HG02610 (cell line): ENCODE data around the gene SOWAHD.
A peak's percentile ranks its signal among the peaks of the same experiment; 100 is the strongest.
"Not testable (repeated sequence)": the region's sequence is repeated elsewhere in the genome, so short reads cannot be mapped to it uniquely, and the experiment has no call there.

Source experiments
- ATAC-seq: cut with Tn5 transposase; IDR thresholded peaks from one replicate; pipeline ENCODE4 v1.9.1; 2021; ENCODE audit warnings: mild to moderate bottlenecking, moderate library complexity; ENCODE audit not compliant: unreplicated experiment

The SOWAHD gene, protein sequence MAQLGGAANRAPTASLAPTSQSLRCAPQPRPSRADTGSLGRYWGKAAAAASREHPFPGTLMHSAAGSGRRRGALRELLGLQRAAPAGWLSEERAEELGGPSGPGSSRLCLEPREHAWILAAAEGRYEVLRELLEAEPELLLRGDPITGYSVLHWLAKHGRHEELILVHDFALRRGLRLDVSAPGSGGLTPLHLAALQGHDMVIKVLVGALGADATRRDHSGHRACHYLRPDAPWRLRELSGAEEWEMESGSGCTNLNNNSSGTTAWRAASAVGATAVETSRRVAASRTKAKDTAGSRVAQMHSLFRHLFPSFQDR

DNA sequence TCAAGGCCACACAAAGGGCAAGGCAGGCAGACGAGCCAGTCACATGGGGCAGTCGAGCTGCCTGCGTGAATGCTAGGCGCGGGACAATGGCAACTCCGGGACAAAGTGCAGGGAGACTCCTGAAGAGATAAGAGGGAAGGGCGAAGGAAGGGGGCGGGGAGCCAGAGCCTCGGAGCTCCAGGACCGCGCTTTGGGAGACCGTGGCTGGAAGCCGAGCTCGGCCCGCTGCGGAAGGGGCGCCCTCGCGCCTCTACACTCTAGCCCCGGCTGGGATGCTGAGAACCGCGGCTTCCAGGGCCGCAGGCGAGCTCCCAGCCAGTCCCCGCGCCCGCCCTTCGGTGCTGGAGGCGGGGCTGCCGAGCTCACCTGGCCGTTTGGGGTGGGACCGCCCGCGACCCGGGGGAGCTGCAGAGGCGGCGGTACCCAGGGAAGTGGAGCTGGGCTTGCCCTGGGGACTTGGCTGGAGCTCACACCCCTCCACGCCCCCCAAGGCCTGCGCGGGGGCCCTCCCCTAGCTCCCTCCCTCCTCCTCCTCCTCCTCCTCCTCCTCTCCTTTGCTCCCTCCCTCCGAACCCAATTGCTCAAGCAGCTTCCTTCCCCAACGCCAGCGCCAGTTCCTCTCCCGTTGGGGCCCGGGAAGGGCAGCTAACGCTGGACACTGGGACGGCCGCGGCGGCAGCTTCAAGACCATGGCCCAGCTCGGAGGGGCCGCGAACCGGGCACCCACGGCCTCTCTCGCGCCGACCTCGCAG is at the start of gene SOWAHD:
Gene SOWAHD, plus strand, starts transcription at position 610 of the 752 bp plus-strand sequence. Its CDS starts 80 bp downstream, at position 690.
- no peak for ATAC-seq

DNA sequence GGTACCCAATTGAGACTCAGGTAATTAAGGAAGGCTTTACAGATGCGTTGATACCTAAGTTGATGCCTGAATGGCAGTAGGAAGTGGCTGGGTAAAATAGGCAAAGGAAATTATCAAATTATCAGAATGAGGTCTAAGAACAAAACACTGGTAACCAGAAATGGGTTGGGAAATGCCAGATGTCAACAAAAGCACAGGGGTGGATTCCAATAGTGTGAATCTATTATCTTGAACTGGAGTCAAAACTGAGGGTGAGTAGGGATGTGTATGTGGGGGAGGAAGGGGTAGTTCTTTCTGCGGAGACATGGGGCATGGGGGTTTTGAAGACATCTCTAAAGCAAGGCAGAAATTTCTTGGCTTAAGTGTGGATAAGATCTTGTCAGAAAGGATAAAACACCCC is 49.5 kb upstream of the SOWAHD start:
- no peak for ATAC-seq

DNA sequence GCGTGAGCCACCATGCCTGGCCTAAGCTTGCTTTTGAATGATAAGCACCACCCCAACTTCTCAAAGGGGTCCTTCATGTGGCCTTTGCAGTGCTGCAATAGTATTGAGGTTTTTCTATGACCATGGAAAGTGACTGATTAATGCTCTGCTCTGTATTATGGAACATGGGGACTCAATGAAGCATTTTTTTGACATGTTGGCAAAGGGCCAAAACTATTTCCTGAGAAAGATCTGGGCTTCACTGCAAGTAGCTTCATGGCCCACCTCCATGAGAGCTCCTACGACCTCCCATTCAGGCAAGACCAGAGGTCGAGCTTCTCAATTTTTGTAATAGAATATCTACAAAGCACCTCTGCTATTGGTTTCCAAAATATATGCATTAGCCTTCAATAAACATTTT is 48.8 kb upstream of the SOWAHD start:
- ATAC-seq, result no peak

DNA sequence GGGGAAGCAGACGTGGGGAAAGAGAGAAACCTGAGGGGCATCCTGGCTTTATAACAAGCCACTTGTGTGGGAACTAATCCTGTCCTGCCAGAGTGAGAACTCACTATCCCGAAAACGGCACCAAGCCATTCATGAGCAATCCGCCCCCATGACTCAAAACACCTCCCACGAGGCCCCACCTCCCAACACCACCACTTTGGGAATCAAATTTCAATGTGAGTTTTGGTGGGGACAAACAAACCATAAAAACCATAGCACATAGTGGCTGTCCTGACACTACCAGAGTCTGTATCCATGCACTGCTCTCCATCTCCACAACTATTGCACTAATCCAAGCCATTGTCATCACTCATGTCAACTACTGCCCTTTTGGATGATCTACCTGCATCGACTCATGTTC is 36.9 kb upstream of the SOWAHD start:
- no peak for ATAC-seq

DNA sequence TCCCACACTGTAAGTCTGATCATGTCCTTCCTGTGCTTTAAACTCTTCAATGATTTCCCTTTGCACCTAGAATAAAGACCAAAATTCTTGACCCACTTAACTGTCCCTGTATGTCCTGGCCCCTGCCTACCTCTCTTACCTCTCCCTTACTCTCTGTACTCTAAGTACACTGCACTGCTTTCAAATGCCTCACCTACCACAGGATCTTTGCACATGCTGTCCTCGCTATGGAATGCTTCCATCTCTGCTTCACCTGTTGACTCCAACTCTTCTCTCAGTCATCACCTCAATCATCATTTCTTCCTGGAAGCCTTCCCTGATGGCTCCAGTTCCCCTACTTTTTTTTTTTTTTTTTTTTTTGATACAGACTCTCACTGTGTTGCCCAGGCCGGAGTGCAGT is 36.5 kb upstream of the SOWAHD start:
- no peak for ATAC-seq

DNA sequence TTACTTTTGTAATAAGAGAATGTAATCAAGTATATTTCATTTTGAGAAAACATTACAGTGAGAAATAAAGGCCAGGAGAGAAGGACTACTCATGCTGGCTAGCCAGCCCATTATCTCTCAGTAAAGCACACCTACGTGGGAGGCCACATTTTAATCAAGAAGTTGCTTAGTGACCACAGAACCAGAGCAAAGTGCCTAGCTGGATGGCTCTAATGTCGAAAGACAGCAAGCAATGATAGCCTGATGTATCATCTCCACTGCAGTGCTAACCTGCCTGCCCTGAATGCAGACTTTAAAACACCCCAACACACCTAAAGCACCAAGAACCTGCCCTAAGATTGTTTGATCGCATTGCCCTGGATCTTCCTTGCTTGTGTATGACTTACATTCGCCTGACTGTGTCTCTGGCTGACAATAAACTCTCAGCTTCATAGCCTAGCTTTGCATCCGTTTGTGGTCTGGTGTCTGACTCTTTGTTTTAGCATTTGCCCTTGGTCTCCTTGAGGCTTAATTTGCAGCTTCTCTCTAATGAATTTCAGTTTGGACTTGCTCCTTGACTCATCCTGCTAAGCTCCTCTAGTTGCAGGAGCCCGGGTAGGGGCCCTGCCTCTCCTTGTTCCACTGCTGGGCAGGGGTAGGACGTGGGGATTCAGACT is 31.4 kb upstream of the SOWAHD start:
- no peak for ATAC-seq

DNA sequence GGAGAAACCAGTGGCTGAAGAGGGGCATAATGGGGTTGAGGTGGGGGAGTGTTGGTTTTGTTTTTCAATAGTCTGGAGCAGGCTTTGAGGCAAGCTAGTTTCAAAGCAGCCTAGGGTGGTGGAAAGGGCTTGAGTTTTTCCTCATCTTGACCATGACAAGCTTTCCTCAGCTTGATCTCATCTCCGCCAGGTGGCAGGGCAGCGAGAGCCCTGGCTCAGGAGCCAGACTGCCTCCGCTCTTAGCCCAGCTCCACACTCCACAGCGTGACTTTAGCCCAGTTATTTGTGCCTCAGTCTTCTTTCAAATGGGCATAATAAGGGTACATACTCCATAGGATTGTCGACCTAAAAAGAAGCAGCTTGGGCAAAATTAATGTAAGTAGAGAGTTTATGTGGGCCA is 29.9 kb upstream of the SOWAHD start:
- no peak for ATAC-seq

DNA sequence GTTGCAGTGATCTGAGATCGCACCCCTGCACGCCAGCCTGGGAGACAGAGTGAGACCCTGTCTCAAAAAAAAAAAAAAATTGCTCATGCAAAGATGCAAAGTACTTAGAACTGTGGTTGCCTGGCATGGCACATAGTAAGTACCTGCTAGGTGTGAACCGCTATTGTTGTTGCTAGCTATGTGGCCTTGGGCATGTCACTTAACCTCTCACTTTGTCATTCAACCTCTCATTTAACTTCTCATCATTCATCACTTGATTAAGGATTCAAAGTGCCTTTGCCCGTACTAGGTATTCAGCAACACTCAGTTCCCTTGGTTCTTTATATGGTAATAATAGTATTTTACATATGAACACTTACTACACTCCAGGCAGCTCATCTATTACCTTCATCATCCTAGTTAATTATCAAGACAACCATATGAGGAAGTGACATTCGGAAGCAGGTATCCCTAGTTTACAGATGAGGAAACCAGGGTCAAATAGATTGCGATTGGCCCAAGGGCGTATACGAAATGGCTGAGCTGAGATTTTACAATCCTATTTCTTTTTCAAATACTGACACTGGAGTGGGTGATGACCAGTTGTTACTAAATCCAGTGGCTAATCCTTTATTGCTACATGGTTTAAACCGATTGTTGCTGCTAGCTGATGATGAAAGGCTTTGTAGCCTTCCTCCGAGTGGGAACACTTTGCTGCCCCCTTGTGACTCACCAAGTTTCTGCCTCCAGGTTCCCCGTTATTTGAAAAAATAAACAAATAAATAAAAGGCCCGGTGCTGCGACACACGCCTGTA is 28.8 kb upstream of the SOWAHD start:
- ATAC-seq, result no peak

DNA sequence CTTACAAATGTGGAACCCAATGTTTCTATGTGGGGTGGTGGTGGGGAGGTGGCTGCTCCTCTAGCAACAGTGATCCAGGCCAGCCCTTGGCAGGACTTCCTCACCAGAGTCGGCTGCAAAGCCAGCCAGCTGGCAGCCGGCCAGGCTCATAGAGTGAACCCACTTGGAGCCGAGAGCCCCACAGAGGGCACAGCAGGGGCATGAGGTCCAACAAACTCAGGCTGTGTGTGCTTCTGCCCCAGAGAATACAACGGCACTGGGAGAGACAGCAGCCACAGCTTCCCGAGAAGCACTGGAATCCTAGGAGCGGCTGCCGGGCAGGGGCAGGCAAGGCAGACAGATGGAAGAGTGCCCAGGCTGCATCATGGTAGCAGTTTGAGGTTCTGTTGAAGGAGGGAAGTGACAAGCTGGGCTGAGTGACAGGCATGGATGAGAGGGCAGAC is 23.5 kb upstream of the SOWAHD start:
- ATAC-seq, result no peak

DNA sequence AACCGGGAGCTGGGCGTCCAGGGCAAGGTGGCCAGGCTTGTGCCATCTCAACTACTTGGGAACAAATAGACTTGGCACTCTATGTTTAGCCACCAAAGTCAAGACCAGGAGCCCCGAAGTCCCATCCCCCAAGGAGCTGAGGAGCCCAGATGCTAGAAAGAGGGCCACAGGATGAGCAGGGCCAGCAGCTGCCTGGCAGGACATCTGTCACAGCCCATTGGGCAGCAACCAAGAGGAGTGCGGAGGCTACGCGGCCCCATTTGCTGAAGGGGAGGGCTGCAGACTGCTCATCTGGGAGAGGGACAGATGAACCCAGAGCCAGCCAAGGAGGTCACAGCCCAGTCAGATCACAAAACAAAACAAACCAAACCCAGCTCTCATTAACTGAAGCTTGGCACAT is 22.9 kb upstream of the SOWAHD start:
- ATAC-seq, result no peak

DNA sequence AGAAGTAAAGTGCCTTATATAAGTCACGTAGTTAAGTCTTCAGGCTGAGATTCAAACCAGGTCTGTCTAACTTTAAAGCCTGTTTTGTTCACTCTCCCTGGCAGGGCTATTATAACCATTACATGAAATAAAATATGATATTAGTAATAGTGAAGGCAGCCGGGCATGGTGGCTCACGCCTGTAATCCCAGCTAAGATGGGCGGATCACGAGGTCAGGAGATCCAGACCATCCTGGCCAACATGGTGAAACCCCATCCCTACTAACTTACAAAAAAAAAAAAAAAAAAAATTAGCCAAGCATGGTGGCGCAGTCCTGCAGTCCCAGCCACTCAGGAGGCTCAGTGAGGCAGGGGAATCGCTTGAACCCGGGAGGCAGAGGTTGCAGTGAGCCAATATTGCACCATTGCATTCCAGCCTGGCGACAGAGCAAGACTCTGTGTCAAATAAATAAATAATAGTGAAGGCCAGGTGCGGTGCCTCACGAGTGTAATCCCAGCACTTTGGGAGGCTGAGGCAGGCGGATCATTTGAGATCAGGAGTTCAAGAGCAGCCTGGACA is 22.1 kb upstream of the SOWAHD start:
- ATAC-seq, result no peak

DNA sequence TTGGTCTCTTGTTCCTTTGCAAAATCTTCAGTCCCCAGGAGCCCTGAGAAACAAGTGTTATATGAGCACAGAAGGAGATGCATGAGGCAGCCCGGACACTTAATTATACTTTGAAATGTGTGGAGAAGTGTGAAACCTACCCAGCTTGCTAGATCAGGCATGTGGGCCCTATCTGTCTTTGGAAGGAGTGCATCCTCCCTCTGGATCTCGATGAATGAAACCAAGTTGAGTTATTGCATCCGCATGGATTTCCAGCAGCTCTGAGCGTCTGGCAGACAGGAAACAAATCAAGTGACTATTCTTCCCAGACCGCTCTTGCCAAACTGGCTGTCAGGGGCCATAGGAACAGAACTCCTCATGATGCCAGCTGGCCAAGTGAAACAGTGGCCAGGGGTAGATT is 19.6 kb upstream of the SOWAHD start:
- no peak for ATAC-seq

DNA sequence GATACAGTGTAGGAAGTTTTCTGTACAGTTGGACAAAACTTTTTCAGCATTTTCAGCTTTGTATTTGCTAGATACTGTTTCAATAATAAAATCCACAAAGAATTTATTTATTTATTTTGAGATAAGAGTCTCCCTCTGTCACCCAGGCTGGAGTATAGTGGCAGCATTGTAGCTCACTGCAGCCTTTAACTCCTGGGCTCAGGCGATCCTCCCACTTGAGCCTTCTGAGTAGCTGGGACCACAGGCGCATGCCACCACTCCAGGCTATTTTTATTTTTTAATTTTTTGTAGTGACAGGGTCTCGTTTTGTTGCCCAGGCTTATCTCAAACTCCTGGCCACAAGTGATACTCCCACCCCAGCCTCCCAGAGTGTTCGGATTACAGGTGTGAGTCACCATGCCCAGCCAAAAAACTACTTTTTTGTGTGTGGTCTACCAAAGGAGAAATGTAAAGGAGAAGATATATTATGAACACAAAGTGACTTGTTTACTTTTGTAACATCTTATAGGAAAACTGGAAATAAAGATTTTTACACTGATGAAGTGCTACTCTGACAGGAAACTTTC is 13.0 kb upstream of the SOWAHD start:
- ATAC-seq, result no peak

DNA sequence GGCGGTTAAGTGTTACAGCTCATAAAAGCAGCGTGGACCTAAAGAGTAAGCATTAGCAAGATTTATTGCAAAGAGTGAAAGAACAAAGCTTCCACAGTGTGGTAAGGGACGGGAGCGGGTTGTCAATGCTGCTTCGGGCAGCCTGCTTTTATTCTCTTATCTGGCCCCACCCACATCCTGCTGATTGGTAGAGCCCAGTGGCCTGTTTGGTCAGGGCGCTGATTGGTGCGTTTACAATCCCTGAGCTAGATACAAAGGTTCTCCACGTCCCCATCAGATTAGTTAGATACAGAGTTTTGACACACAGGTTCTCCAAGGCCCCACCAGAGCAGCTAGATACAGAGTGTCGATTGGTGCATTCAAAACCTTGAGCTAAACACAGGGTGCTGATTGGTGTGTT is 8.3 kb upstream of the SOWAHD start:
- ATAC-seq, result not testable (repeated sequence)

DNA sequence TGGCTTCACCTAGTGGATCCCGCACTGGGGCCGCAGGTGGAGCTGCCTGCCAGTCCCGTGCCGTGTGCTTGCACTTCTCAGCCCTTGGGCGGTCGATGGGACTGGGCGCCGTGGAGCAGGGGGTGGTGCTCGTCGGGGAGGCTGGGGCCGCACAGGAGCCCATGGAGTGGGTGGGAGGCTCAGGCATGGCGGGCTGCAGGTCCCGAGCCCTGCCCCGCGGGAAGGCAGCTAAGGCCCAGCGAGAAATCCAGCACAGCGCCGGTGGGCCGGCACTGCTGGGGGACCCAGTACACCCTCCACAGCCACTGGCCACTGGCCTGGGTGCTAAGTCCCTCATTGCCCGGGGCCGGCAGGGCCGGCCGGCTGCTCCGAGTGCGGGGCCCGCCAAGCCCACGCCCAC is 7.6 kb upstream of the SOWAHD start:
- not testable (repeated sequence) for ATAC-seq

DNA sequence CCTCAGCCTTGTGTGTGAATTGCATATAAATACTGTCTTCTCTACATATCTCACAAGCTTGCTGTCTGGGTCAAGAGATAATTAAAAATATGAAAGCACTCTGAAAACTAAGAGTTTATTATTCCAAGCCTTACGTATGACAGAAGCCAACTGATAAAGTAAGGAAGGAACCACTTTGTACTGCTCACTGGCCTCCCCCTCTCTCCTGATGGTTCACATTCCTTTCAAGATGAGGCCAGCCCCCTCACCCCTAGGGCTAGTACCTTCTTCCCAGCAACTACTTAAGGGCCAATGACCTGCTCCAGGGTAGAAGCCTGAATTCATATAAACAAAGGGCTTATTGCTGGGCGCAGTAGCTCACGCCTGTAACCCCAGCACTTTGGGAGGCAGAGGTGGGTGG is 5.4 kb upstream of the SOWAHD start:
- no peak for ATAC-seq

DNA sequence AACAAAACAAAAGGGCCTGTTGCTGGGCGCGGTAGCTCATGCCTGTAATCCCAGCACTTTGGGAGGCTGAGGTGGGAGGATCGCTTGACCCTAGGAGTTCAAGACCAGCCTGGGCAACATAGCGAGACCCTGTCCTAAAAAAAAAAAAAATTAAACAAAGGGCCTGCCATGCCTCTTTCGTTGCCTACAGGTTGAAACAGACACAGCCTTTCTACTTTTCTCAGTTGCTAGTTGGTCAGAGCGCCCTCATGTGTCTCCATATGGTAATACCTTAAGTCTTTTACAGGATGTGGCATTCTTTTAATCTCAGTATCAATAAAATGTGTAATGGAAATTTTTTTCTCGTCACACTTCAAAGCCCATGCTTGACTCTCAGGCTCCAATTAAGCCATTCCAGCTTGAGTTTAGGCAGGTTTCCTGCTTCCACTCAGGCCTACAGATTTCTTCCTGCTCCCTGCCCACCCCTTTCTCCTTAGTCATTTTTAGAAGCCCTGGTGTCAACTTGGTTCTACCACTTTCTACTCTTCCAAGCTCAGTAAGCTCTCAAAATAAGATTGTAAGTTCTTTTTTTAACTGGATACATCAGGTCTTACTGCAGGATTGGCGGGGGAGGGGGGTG is 4.6 kb upstream of the SOWAHD start:
- no peak for ATAC-seq

DNA sequence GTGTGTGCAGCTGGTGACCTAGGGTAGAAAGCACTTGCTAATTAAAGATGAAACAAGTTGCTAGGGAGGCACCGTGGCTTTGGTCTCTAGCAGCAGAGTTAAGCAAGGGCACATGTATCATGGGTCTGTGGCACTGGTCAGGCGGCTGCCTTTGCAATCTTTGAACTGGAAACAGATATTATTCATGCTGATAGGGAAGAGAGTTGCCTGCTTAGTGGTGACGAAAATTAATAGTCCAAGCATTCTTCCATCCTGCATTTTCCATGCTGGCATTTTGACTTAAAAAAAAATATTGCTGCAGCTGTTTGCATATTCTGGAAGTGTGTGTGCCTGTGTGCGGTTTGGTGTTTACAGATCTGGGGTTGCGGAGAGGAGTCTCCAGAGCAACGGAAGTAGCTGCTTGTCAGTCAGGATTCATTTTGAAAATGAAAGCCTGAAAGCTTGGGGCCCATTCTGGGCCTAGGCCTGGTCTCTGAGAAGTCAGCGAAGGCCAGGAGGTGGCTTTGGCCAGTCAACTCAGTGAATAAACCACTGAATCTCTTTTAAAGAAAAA is 2.3 kb upstream of the SOWAHD start:
- peak; percentile 69 for ATAC-seq

DNA sequence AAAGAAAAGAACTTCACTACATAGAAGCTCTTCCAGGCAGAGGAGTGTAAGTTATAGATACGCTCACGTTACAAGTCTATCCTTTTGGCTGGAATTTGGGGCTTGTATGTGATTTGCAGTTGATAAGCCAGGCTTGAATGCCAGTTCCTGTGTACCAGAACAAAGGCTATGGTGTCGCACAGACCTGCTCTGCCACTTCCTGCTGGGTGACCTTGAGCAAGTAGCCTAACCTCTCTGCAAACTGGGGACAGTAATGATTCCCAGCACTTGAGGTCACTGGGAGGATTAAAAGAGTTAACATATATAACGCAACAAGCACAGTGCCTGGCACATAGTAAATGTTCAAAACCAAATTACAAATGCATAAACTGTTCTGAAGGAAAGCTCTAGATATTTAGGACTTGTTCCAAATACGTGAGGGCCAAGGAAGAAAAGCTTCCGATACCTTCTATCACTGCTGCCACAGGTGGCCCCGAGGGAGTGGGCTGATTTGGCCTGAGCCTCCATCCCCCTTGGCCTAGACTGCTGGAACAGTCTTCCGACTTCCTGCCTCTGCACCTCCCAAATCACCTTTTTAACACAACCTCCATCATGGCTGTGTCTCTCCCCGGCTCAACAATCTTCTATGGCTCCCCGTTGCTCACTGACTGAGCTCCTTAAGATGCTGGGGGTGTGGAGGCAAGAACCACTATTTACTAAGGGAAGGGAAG is 1.3 kb upstream of the SOWAHD start:
- ATAC-seq, result no peak
